H1 (cell line): ENCODE data around the gene ADAMTS14. TPM values are rescaled to one million over a fixed set of nuclear protein-coding genes. Genes with fewer than 3 reads are reported as not detected.

Source experiments
- CTCF ChIA-PET: fragments of 300-600 bp; sonication (Branson Sonifier 250); formaldehyde crosslinking; loops from one replicate; lab custom pipeline; 2021; ENCODE audit not compliant: partially characterized antibody; lab: Charles Lee
- POLR2A ChIA-PET: fragments of 300-600 bp; sonication (Branson Sonifier 250); formaldehyde crosslinking; loops from one replicate; lab custom pipeline; 2021; ENCODE audit warnings: inconsistent platforms; ENCODE audit not compliant: partially characterized antibody; lab: Charles Lee
- DNase-seq, 2 experiments: peaks; one replicate each; pipeline versions ENCODE4 v3.0.0 to v3.0.0-alpha.2; 2010 to 2022; ENCODE audit warnings: low spot score in 2 of 2, low read depth in 1 of 2, mixed read lengths in 1 of 2
- FAIRE-seq: peaks from 2 replicates; lab custom pipeline; 2011; peaks lifted over from hg19 to GRCh38; lab: Jason Lieb, UNC
- H2AFZ ChIP-seq: 2 replicates; pipeline ENCODE4 v1.8.1; 2012; ENCODE audit warnings: low read length, inconsistent platforms
- H2AK5ac ChIP-seq: 2 replicates; pipeline ENCODE4 v1.6.1; 2013; ENCODE audit warnings: low read depth, low read length
- H2BK120ac ChIP-seq: replicated peaks from 2 replicates; pipeline ENCODE3; 2013; ENCODE audit warnings: low read depth, low read length, inconsistent platforms
- H2BK12ac ChIP-seq: 2 replicates; pipeline ENCODE4 v1.6.1; 2013; ENCODE audit warnings: low read depth, low read length
- H2BK15ac ChIP-seq: 2 replicates; pipeline ENCODE4 v1.6.1; 2013; ENCODE audit warnings: low read length
- H2BK20ac ChIP-seq: 2 replicates; pipeline ENCODE4 v1.6.1; 2013; ENCODE audit warnings: low read length
- H2BK5ac ChIP-seq: 2 replicates; pipeline ENCODE4 v1.6.1; 2013; ENCODE audit warnings: low read depth, low read length
- H3K14ac ChIP-seq: 2 replicates; pipeline ENCODE4 v1.6.1; 2013; ENCODE audit warnings: inconsistent platforms; ENCODE audit not compliant: insufficient read length
- H3K18ac ChIP-seq: 2 replicates; pipeline ENCODE4 v1.6.1; 2013; ENCODE audit warnings: low read length; ENCODE audit errors: extremely low read depth
- H3K23ac ChIP-seq: 2 replicates; pipeline ENCODE4 v1.6.1; 2013; ENCODE audit warnings: inconsistent platforms; ENCODE audit not compliant: insufficient read length
- H3K23me2 ChIP-seq: 2 replicates; pipeline ENCODE4 v1.6.1; 2013; ENCODE audit warnings: low read depth, low read length
- H3K27ac ChIP-seq: 2 replicates; pipeline ENCODE4 v1.6.1; 2011; ENCODE audit warnings: low read depth, low read length, inconsistent platforms
- H3K27me3 ChIP-seq, 4 experiments: replicated peaks in 1 of 4; 1 replicate in 1 of 4; 2 replicates in 3 of 4; pipeline versions ENCODE4 v1.6.1 to v1.8.1; 2011 to 2013; ENCODE audit warnings: low read length in 3 of 4, mild to moderate bottlenecking in 3 of 4, inconsistent platforms in 2 of 4, mixed read lengths in 2 of 4, moderate library complexity in 1 of 4; ENCODE audit not compliant: control insufficient read depth in 3 of 4, insufficient read depth in 3 of 4; ENCODE audit errors: extremely low read depth in 1 of 4
- H3K36me3 ChIP-seq, 4 experiments: 2 replicates each; pipeline versions ENCODE4 v1.6.1 to v1.8.1; 2011 to 2013; ENCODE audit warnings: mild to moderate bottlenecking in 4 of 4, low read length in 3 of 4, moderate library complexity in 2 of 4, control low read depth in 1 of 4, inconsistent platforms in 1 of 4; ENCODE audit not compliant: insufficient read depth in 4 of 4, control insufficient read depth in 2 of 4
- H3K4ac ChIP-seq: replicated peaks from 2 replicates; pipeline ENCODE3; 2013; ENCODE audit warnings: low read length, low read depth, mixed read lengths, inconsistent platforms; ENCODE audit not compliant: insufficient read length
- H3K4me1 ChIP-seq, 4 experiments: replicated peaks in 1 of 4; 1 replicate in 1 of 4; 2 replicates in 3 of 4; pipeline versions ENCODE4 v1.6.1 to v1.8.1; 2011 to 2013; ENCODE audit warnings: low read length in 3 of 4, inconsistent platforms in 2 of 4, mixed read lengths in 1 of 4; ENCODE audit not compliant: insufficient read depth in 4 of 4, control insufficient read depth in 3 of 4
- H3K4me2 ChIP-seq, 2 experiments: 2 replicates each; pipeline versions ENCODE4 v1.6.1 to v1.8.1; 2011 to 2013; ENCODE audit warnings: low read depth in 2 of 2, low read length in 2 of 2, control low read depth in 1 of 2, inconsistent platforms in 1 of 2, mild to moderate bottlenecking in 1 of 2; ENCODE audit not compliant: insufficient read depth in 1 of 2
- H3K4me3 ChIP-seq, 4 experiments: fragments of 200-600, 300-600 bp in 1 of 4; sonication (generic), shearing (Covaris generic), sonication (Bioruptor Twin) in 1 of 4; 2 replicates each; pipeline versions ENCODE4 v1.5.1 to v1.8.1; 2011 to 2016; ENCODE audit warnings: low read length in 4 of 4, low read depth in 3 of 4, control low read depth in 2 of 4, inconsistent platforms in 2 of 4, mild to moderate bottlenecking in 2 of 4, mixed read lengths in 1 of 4, moderate library complexity in 1 of 4; ENCODE audit not compliant: insufficient read depth in 2 of 4; ENCODE audit errors: extremely low read depth in 1 of 4
- H3K56ac ChIP-seq: replicated peaks from 2 replicates; pipeline ENCODE3; 2013; ENCODE audit warnings: low read depth, mild to moderate bottlenecking, mixed read lengths, low read length, inconsistent platforms; ENCODE audit not compliant: insufficient read length
- H3K79me1 ChIP-seq: 2 replicates; pipeline ENCODE4 v1.6.1; 2013; ENCODE audit warnings: low read depth, low read length, control low read depth
- H3K79me2 ChIP-seq, 2 experiments: 2 replicates each; pipeline versions ENCODE4 v1.6.1 to v1.8.1; 2012 to 2013; ENCODE audit warnings: low read length in 2 of 2, mild to moderate bottlenecking in 2 of 2, inconsistent platforms in 1 of 2; ENCODE audit not compliant: insufficient read depth in 2 of 2, control insufficient read depth in 1 of 2
- H3K9ac ChIP-seq, 4 experiments: replicated peaks in 1 of 4; 1 replicate in 1 of 4; 2 replicates in 3 of 4; pipeline versions ENCODE4 v1.6.1 to v1.8.1; 2011 to 2013; ENCODE audit warnings: low read depth in 3 of 4, low read length in 3 of 4, control low read depth in 2 of 4, mild to moderate bottlenecking in 2 of 4, moderate library complexity in 2 of 4, inconsistent platforms in 1 of 4; ENCODE audit errors: extremely low read depth in 1 of 4
- H3K9me3 ChIP-seq, 2 experiments: 2 replicates each; pipeline versions ENCODE4 v1.6.1 to v1.8.1; 2012 to 2013; ENCODE audit warnings: mild to moderate bottlenecking in 2 of 2, moderate library complexity in 2 of 2, control low read depth in 1 of 2, inconsistent platforms in 1 of 2, low read depth in 1 of 2, low read length in 1 of 2, mixed read lengths in 1 of 2; ENCODE audit not compliant: insufficient read depth in 2 of 2
- H4K20me1 ChIP-seq, 2 experiments: replicated peaks in 1 of 2; 2 replicates each; pipeline versions ENCODE3 to v1.8.1; 2011 to 2013; ENCODE audit warnings: inconsistent platforms in 2 of 2, low read length in 2 of 2, mild to moderate bottlenecking in 1 of 2; ENCODE audit not compliant: insufficient read depth in 2 of 2, control insufficient read depth in 1 of 2
- H4K5ac ChIP-seq: 2 replicates; pipeline ENCODE4 v1.6.1; 2013; ENCODE audit warnings: low read length, low read depth, mixed read lengths, inconsistent platforms; ENCODE audit not compliant: insufficient read length
- H4K8ac ChIP-seq: 2 replicates; pipeline ENCODE4 v1.8.0; 2013; ENCODE audit warnings: mild to moderate bottlenecking, moderate library complexity, low read length, inconsistent platforms; ENCODE audit not compliant: insufficient read depth; ENCODE audit errors: extremely low read depth
- H4K91ac ChIP-seq: replicated peaks from 2 replicates; pipeline ENCODE3; 2013; ENCODE audit warnings: low read length, mixed read lengths, inconsistent platforms; ENCODE audit not compliant: insufficient read length
- ATF2 ChIP-seq: IDR thresholded peaks from 2 replicates; pipeline ENCODE4 v1.6.1; 2012; ENCODE audit warnings: low read length, inconsistent platforms
- BCL11A ChIP-seq, 2 experiments: IDR thresholded peaks; one replicate each; pipeline ENCODE4 v1.6.1; 2011; ENCODE audit warnings: low read depth in 2 of 2, low read length in 2 of 2, mild to moderate bottlenecking in 2 of 2
- EP300 ChIP-seq, 2 experiments: IDR thresholded peaks; 1 replicate in 1 of 2; 2 replicates in 1 of 2; pipeline ENCODE4 v1.6.1; 2011 to 2012; ENCODE audit warnings: low read depth in 2 of 2, low read length in 2 of 2, mild to moderate bottlenecking in 2 of 2, borderline replicate concordance in 1 of 2, inconsistent platforms in 1 of 2, moderate library complexity in 1 of 2
- JUND ChIP-seq: IDR thresholded peaks from 2 replicates; pipeline ENCODE4 v1.6.1; 2011; ENCODE audit warnings: mild to moderate bottlenecking, improper control_type of control experiment, low read length
- POLR2AphosphoS5 ChIP-seq: IDR thresholded peaks from 2 replicates; pipeline ENCODE4 v1.6.1; 2011; ENCODE audit warnings: low read depth, low read length
- SP2 ChIP-seq: IDR thresholded peaks from 2 replicates; pipeline ENCODE4 v1.6.1; 2012; ENCODE audit warnings: mild to moderate bottlenecking, low read length, inconsistent platforms
- WGBS, 2 experiments: shearing (Covaris generic) in 1 of 2; methylation state at CpG; one replicate each; pipeline versions ENCODE4 v1.1.6 to v1.1.7; 2013 to 2015; ENCODE audit warnings: low lambda C conversion rate in 2 of 2, mixed read lengths in 2 of 2, inconsistent platforms in 1 of 2, low coverage in 1 of 2, missing lambda C conversion rate in 1 of 2; ENCODE audit not compliant: insufficient replicate concordance in 2 of 2, insufficient coverage in 1 of 2, insufficient read length in 1 of 2; ENCODE audit errors: extremely low coverage in 1 of 2, missing lambda C conversion rate in 1 of 2; 5-methylcytosine and 5-hydroxymethylcytosine counted together
- polyA plus RNA-seq, 7 experiments: library from polyadenylated mRNA; depleted of rRNA in 3 of 7; stranded (reverse) in 5 of 7; unstranded in 2 of 7; fragments of >200 nt in 5 of 7; fragments of 200-250 nt in 2 of 7; gene quantifications; 1 replicate in 5 of 7; 2 replicates in 1 of 7; 4 replicates in 1 of 7; pipeline versions ENCODE4 v1.2.1 to v1.2.3, GENCODE V29; 2011 to 2013; ENCODE audit warnings: missing spikeins in 2 of 7, mixed read lengths in 2 of 7
- total RNA-seq: library from RNA; stranded (reverse); fragmentation: NEBNext Ultra II Directional; extraction: Animal tissue kit (Norgen Biotek cat#: 25700); gene quantifications from 2 replicates; pipeline ENCODE4 v1.2.1, GENCODE V29; 2021
- TF ChIP-seq, protein P1 (sequence below): IDR thresholded peaks from 2 replicates; pipeline ENCODE4 v1.6.1; 2011; ENCODE audit warnings: low read length, improper control_type of control experiment

ADAMTS14 gene
- total and polyA plus RNA-seq, 2 of the 8 experiments (the other 6 are each of a cell fraction or from before 2014, with no cell fraction given), result 2.0 to 2.3 TPM

DNA sequence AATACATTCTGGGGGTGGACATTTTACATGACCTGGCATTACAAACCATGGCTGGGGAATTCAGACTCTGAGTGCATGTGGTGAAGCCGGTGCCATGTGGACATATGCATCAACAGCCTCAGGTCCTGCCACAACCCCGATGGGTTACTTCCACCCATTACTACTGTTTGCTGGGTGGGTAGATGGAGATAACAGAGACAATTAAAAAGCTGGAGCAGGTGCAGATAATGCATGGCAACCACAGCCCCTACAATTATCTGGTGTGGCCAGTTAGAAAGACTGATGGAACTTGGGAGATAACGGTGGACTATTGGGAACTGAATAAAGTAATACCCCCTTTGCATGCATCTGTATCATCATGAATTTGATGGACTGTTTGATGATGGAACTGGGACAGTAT is 21.6 kb upstream of the ADAMTS14 start:
- H3K4me1 ChIP-seq, result no peaks in the 10 kb centered on the region
- FAIRE-seq (no peak), DNase-seq (no peak)
- CTCF ChIA-PET, result interaction anchor here (0.5 kb wide), 1 partner anchor 187 kb away, joined by 4 read pairs; no protein-coding TSS in a partner anchor
- H2BK120ac ChIP-seq, result no peak overlapping the region
- H3K9me3 ChIP-seq, result peaks cover 46 to 48% of the 10 kb centered on the region in 2 experiments
- H3K23ac ChIP-seq, result no peak overlapping the region
- H4K91ac ChIP-seq, result no peak overlapping the region
- no peak overlapping the region for H3K4me2 ChIP-seq
- H3K4ac ChIP-seq, result no peak overlapping the region
- no peak overlapping the region for H3K9ac ChIP-seq
- no peak overlapping the region for H2AFZ ChIP-seq
- H2BK5ac ChIP-seq, result no peak overlapping the region
- H4K5ac ChIP-seq, result no peak overlapping the region
- no peak overlapping the region for H2BK20ac ChIP-seq
- WGBS, 2 experiments, result 89% methylated on average over 3 of the region's 3 CpGs; no CpG with 5 or more reads in 1 of the 2 experiments
- H3K36me3 ChIP-seq, result peaks cover 0 to 5% (median 0%) of the 10 kb centered on the region in 4 experiments; a peak in 2 of 8 replicates
- no peak overlapping the region for H3K18ac ChIP-seq
- no peak overlapping the region for H4K8ac ChIP-seq
- H3K79me2 ChIP-seq, result no peaks in the 10 kb centered on the region
- no peak overlapping the region for H3K56ac ChIP-seq
- H3K4me3 ChIP-seq, result no peak overlapping the region
- no peak overlapping the region for H3K14ac ChIP-seq
- no peaks in the 10 kb centered on the region for H3K27me3 ChIP-seq
- POLR2A ChIA-PET, result no interaction called here
- no peak overlapping the region for H2BK15ac ChIP-seq
- no peaks in the 10 kb centered on the region for H3K23me2 ChIP-seq
- no peak overlapping the region for H2BK12ac ChIP-seq
- no peaks in the 10 kb centered on the region for H3K79me1 ChIP-seq
- H4K20me1 ChIP-seq, result no peaks in the 10 kb centered on the region
- no peak overlapping the region for H3K27ac ChIP-seq
- H2AK5ac ChIP-seq, result no peak overlapping the region
- no peak for TF ChIP-seq SP2
- TF ChIP-seq JUND, result no peak
- TF ChIP-seq BCL11A (IDR thresholded peaks at IDR 0.05; ENCODE audit: low read depth in 2 of 2, low read length in 2 of 2), result no peak
- TF ChIP-seq, protein P1, sequence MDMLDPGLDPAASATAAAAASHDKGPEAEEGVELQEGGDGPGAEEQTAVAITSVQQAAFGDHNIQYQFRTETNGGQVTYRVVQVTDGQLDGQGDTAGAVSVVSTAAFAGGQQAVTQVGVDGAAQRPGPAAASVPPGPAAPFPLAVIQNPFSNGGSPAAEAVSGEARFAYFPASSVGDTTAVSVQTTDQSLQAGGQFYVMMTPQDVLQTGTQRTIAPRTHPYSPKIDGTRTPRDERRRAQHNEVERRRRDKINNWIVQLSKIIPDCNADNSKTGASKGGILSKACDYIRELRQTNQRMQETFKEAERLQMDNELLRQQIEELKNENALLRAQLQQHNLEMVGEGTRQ, result no peak
- TF ChIP-seq ATF2, result no peak
- TF ChIP-seq EP300 (IDR thresholded peaks at IDR 0.05; ENCODE audit: borderline replicate concordance in 1 of 2, low read depth in 2 of 2, low read length in 2 of 2), result no peak
- TF ChIP-seq POLR2AphosphoS5, result no peak
